BLaER1 treated with 17β-estradiol and CSF1 and Interleukin-3, amounts not matched to agents 10 nM and 100 nM (cell line): ENCODE results near the gene TGFBR3L.

Experiments
- H3K27ac ChIP-seq, 11 experiments: shearing (Covaris generic); formaldehyde crosslinking; 2 replicates each; pipeline ENCODE4 v1.8.1; 2022
- H3K27me3 ChIP-seq, 11 experiments: shearing (Covaris generic); formaldehyde crosslinking; 2 replicates each; pipeline ENCODE4 v1.8.1; 2022
- H3K36me3 ChIP-seq, 11 experiments: shearing (Covaris generic); formaldehyde crosslinking; 2 replicates each; pipeline ENCODE4 v1.8.1; 2022
- H3K4me1 ChIP-seq, 10 experiments: shearing (Covaris generic); formaldehyde crosslinking; 2 replicates each; pipeline ENCODE4 v1.8.1; 2022
- H3K4me2 ChIP-seq, 11 experiments: shearing (Covaris generic); formaldehyde crosslinking; 2 replicates each; pipeline ENCODE4 v1.8.1; 2022
- H3K4me3 ChIP-seq, 10 experiments: shearing (Covaris generic); formaldehyde crosslinking; 2 replicates each; pipeline ENCODE4 v1.8.1; 2022
- H3K9ac ChIP-seq, 11 experiments: shearing (Covaris generic); formaldehyde crosslinking; 2 replicates each; pipeline ENCODE4 v1.8.1; 2022
- H3K9me3 ChIP-seq, 11 experiments: shearing (Covaris generic); formaldehyde crosslinking; replicated peaks in 1 of 11; 2 replicates each; pipeline ENCODE4 v1.8.1; 2022
- H4K20me1 ChIP-seq, 11 experiments: shearing (Covaris generic); formaldehyde crosslinking; 2 replicates each; pipeline ENCODE4 v1.8.1; 2022
- Cebpa-rat ChIP-seq, 11 experiments: shearing (Covaris generic); IDR thresholded peaks; 2 replicates each; pipeline ENCODE4 v1.8.1; 2022

TGFBR3L gene

DNA sequence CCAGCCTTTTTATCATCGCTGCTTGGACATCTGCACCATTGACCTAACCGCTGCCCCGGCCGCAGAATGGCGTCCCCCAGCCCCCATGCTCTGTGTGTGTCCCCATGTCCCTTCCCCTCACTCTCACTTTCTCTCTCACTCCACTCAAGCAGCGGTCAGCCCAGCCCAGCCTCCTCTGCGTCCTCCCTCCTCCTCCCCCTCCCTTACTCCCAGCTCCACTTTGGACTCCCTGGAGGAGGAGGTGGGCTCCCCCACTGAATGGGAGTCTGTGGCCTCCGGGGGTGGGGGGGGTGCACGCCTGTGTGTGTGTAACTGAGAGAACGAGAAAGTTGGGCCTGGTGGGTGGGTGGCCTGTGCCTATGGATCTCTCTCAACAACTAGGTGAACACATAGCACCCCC, 8.8 kb upstream of the TGFBR3L start:
- Histone ChIP-seq H3K9ac (peak overlapping the region in 10 of 11 experiments; percentile 21 to 92 (median 87); a peak in 17 of 22 replicates), H3K4me1 (peaks cover 47 to 81% (median 79%) of the 10 kb centered on the region in 10 experiments), H3K4me3 (peak overlapping the region in 1 of 10 experiments; percentile 75; a peak in 1 of 20 replicates), H3K27ac (no peak overlapping the region), H3K9me3 (no peaks in the 10 kb centered on the region), H3K4me2 (peak overlapping the region; percentile 90 to 100 (median 99)), H4K20me1 (peaks cover 66 to 69% (median 68%) of the 10 kb centered on the region in 11 experiments), H3K36me3 (peaks cover 15 to 43% (median 28%) of the 10 kb centered on the region in 11 experiments), H3K27me3 (no peaks in the 10 kb centered on the region)
- no peak for TF ChIP-seq Cebpa-rat (IDR thresholded peaks at IDR 0.05)

DNA sequence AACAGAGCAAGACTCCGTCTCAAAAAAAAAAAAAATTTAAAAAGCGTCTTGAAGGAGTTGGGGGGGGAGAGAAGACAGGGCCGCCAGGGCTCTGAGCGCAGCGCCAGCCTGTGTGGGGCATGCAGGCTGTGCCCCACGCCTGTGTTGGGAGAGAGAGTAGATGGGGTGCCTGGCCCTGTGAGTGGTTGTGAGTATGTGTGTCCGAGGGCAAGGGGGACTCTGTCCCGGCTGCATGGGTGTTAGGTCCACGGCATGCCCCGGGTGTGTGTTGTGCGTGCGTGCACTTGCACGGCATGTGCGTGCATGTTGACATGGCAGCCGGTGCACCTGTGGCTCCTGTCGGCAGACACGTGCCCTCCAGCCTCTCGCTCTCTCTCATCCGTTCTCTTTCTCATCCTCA, 7.5 kb upstream of the TGFBR3L start:
- Histone ChIP-seq H3K9ac (peak overlapping the region in 9 of 11 experiments; percentile 23 to 65 (median 52); a peak in 14 of 22 replicates), H3K36me3 (peaks cover 27 to 55% (median 40%) of the 10 kb centered on the region in 11 experiments), H3K4me2 (peak overlapping the region; percentile 66 to 100 (median 99)), H3K4me1 (peaks cover 57 to 91% (median 89%) of the 10 kb centered on the region in 10 experiments), H3K27ac (peak overlapping the region in 2 of 11 experiments; percentile 12 to 30; a peak in 1 of 22 replicates), H3K4me3 (peak overlapping the region in 2 of 10 experiments; percentile 7 to 36; a peak in 2 of 20 replicates), H3K27me3 (peaks cover 0 to 7% (median 0%) of the 10 kb centered on the region in 11 experiments; a peak in 2 of 22 replicates), H3K9me3 (no peaks in the 10 kb centered on the region), H4K20me1 (peaks cover 79 to 81% (median 81%) of the 10 kb centered on the region in 11 experiments)
- no peak for TF ChIP-seq Cebpa-rat (IDR thresholded peaks at IDR 0.05)

GRCh38 chr19:7907544-7907943, 7.1 kb upstream of the TGFBR3L start:
- Histone ChIP-seq H3K27me3 (peaks cover 0 to 9% (median under 1%) of the 10 kb centered on the region in 11 experiments; a peak in 7 of 22 replicates), H3K4me3 (peak overlapping the region in 2 of 10 experiments; percentile 7 to 36; a peak in 2 of 20 replicates), H3K4me1 (peaks cover 54 to 90% (median 88%) of the 10 kb centered on the region in 10 experiments), H3K9ac (peak overlapping the region in 8 of 11 experiments; percentile 23 to 65 (median 55); a peak in 13 of 22 replicates), H3K4me2 (peak overlapping the region; percentile 66 to 100 (median 99)), H3K36me3 (peaks cover 29 to 57% (median 41%) of the 10 kb centered on the region in 11 experiments), H3K9me3 (no peaks in the 10 kb centered on the region), H3K27ac (peak overlapping the region in 2 of 11 experiments; percentile 12 to 30; a peak in 1 of 22 replicates), H4K20me1 (peaks cover 82 to 86% (median 84%) of the 10 kb centered on the region in 11 experiments)
- TF ChIP-seq Cebpa-rat (IDR thresholded peaks at IDR 0.05), result no peak

GRCh38 chr19:7908078-7908699, 6.4 kb upstream of the TGFBR3L start:
- peak overlapping the region in 4 of 11 experiments; percentile 7 to 65 (median 65); a peak in 8 of 22 replicates for H3K9ac ChIP-seq
- no peak overlapping the region for H3K4me3 ChIP-seq
- peaks cover 49 to 90% (median 89%) of the 10 kb centered on the region in 10 experiments for H3K4me1 ChIP-seq
- peaks cover 29 to 59% (median 45%) of the 10 kb centered on the region in 11 experiments for H3K36me3 ChIP-seq
- no peak overlapping the region; a peak in 1 of 22 replicates for H3K27ac ChIP-seq
- peaks cover 3 to 15% (median 6%) of the 10 kb centered on the region in 11 experiments; a peak in 19 of 22 replicates for H3K27me3 ChIP-seq
- H3K4me2 ChIP-seq, result peak overlapping the region; percentile 66 to 100 (median 99); a peak in 19 of 22 replicates
- TF ChIP-seq Cebpa-rat (IDR thresholded peaks at IDR 0.05), result no peak
- peaks cover 88 to 92% (median 90%) of the 10 kb centered on the region in 11 experiments for H4K20me1 ChIP-seq
- H3K9me3 ChIP-seq, result no peaks in the 10 kb centered on the region

DNA sequence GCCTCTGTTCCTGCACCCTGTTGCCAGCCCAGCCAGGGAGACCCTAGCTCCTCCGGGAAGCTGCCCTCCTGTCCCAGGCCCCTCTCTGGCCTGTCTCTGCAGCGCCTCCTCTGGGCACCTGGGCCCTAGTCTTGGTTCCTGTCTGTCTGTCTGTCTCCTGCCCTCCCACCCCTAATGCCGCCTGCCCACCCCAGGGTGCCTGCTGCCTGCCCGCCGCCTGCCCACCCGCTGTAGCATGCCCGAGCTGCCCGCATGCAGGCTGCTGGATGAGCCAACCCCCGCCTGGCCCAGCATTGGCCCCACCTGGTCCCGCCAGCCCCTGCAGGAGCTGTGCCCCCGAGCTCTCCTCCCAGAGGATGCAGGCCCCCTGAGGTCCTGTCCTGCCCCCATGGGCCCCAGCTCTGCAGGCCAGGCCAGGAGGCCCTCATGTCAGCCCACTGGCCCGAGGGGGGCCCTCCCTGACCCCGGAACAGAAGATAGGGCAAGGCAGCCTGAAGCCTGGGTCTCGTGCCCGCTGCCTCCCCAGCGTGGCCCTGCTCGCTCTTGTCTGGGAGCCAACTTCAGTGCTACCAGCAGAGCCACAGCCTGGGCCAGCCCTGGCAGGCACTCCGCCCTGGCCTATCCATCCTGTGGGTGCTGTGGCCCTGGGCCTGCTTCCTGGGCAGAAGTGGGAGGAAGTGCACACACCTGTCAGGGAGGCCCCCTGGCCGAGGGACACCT, 5.7 kb upstream of the TGFBR3L start:
- H3K4me1 ChIP-seq, result peaks cover 49 to 96% (median 92%) of the 10 kb centered on the region in 10 experiments
- no peak for TF ChIP-seq Cebpa-rat (IDR thresholded peaks at IDR 0.05)

GRCh38 chr19:7909471-7910067, 5.1 kb upstream of the TGFBR3L start:
- Histone ChIP-seq H3K9ac (peak overlapping the region in 1 of 11 experiments; percentile 33; a peak in 2 of 22 replicates), H3K27ac (no peak overlapping the region), H3K4me1 (peaks cover 47 to 93% (median 88%) of the 10 kb centered on the region in 10 experiments), H3K27me3 (peaks cover 17 to 29% (median 20%) of the 10 kb centered on the region in 11 experiments), H3K9me3 (no peaks in the 10 kb centered on the region), H3K4me2 (peak overlapping the region in 9 of 11 experiments; percentile 1 to 99 (median 55); a peak in 15 of 22 replicates), H3K36me3 (peaks cover 29 to 72% (median 53%) of the 10 kb centered on the region in 11 experiments), H4K20me1 (peaks cover 98 to 100% (median 99%) of the 10 kb centered on the region in 11 experiments), H3K4me3 (no peak overlapping the region)
- TF ChIP-seq Cebpa-rat (IDR thresholded peaks at IDR 0.05), result no peak

More for the DNA sequence above, 5.7 kb upstream of the TGFBR3L start:
- peak overlapping the region in 9 of 11 experiments; percentile 1 to 100 (median 97); a peak in 13 of 22 replicates for H3K4me2 ChIP-seq
- no peak overlapping the region for H3K27ac ChIP-seq
- peaks cover 95 to 99% (median 98%) of the 10 kb centered on the region in 11 experiments for H4K20me1 ChIP-seq
- H3K27me3 ChIP-seq, result peaks cover 10 to 22% (median 14%) of the 10 kb centered on the region in 11 experiments
- H3K9ac ChIP-seq, result peak overlapping the region in 3 of 11 experiments; percentile 7 to 65 (median 65); a peak in 4 of 22 replicates
- H3K9me3 ChIP-seq, result no peaks in the 10 kb centered on the region
- H3K36me3 ChIP-seq, result peaks cover 29 to 66% (median 50%) of the 10 kb centered on the region in 11 experiments
- H3K4me3 ChIP-seq, result no peak overlapping the region

DNA sequence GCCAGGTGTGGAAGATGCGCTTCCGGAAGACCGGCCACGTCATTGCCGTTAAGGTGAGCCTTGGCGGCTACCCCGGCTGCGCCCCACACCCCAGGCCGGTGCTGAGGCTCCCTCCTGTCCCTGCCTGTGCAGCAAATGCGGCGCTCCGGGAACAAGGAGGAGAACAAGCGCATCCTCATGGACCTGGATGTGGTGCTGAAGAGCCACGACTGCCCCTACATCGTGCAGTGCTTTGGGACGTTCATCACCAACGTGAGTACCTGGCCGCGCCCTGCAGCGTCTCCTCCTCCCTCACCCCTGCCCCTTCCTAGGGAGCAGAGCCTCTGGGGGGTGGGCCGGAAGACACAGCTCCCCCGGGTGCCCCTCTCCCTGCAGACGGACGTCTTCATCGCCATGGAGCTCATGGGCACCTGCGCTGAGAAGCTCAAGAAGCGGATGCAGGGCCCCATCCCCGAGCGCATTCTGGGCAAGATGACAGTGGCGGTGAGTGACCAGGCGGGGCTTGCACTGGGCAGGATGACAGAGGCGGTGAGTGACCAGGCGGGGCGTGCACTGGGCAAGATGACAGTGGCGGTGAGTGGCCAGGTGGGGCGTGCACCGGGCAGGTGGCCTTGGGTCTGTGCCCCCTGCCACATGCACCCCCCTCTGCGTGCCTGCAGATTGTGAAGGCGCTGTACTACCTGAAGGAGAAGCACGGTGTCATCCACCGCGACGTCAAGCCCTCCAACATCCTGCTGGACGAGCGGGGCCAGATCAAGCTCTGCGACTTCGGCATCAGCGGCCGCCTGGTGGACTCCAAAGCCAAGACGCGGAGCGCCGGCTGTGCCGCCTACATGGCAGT, 4.1 kb upstream of the TGFBR3L start:
- Histone ChIP-seq H4K20me1 (peaks cover 91 to 100% (median 98%) of the 10 kb centered on the region in 11 experiments), H3K9ac (no peak overlapping the region), H3K36me3 (peaks cover 29 to 74% (median 48%) of the 10 kb centered on the region in 11 experiments), H3K4me2 (peak overlapping the region in 8 of 11 experiments; percentile 23 to 99 (median 70); a peak in 15 of 22 replicates), H3K27me3 (peaks cover 27 to 38% (median 30%) of the 10 kb centered on the region in 11 experiments), H3K4me1 (peaks cover 40 to 90% (median 84%) of the 10 kb centered on the region in 10 experiments), H3K9me3 (no peaks in the 10 kb centered on the region), H3K27ac (no peak overlapping the region), H3K4me3 (no peak overlapping the region)
- no peak for TF ChIP-seq Cebpa-rat (IDR thresholded peaks at IDR 0.05)
